GM21786 (cell line): ENCODE data around the gene MOSMO.
"Not testable (repeated sequence)": the region's sequence is repeated elsewhere in the genome, so short reads cannot be mapped to it uniquely, and the experiment has no call there.

Experiments
- ATAC-seq: cut with Tn5 transposase; IDR thresholded peaks from one replicate; pipeline ENCODE4 v1.9.1; 2021; ENCODE audit not compliant: unreplicated experiment

The MOSMO gene

GRCh38 chr16:22043882-22044281 is 36.0 kb downstream of the MOSMO start:
- not testable (repeated sequence) for ATAC-seq

GRCh38 chr16:22045888-22046287 is 38.0 kb downstream of the MOSMO start:
- ATAC-seq = not testable (repeated sequence)

GRCh38 chr16:22050963-22051362 is 43.1 kb downstream of the MOSMO start:
- ATAC-seq = no peak

- ATAC-seq = no peak
These were observed 45.1 kb downstream of the MOSMO start for GRCh38 chr16:22052980-22053379.

GRCh38 chr16:22053921-22054341 is 46.0 kb downstream of the MOSMO start:
- no peak for ATAC-seq

GRCh38 chr16:22054847-22055590 is 47.1 kb downstream of the MOSMO start:
- no peak for ATAC-seq

GRCh38 chr16:22055881-22056280 is 48.0 kb downstream of the MOSMO start:
- no peak for ATAC-seq

- no peak for ATAC-seq
These were observed 56.1 kb downstream of the MOSMO start for GRCh38 chr16:22063888-22064467.

GRCh38 chr16:22065252-22065651 is 57.3 kb downstream of the MOSMO start:
- no peak for ATAC-seq

GRCh38 chr16:22070361-22071330 is 62.7 kb downstream of the MOSMO start:
- no peak for ATAC-seq

GRCh38 chr16:22071331-22071910 is 63.5 kb downstream of the MOSMO start:
- no peak for ATAC-seq

GRCh38 chr16:22073350-22073749 is 65.4 kb downstream of the MOSMO start:
- no peak for ATAC-seq

GRCh38 chr16:22075043-22075757 is 67.3 kb downstream of the MOSMO start:
- no peak for ATAC-seq

GRCh38 chr16:22075776-22076175 is 67.9 kb downstream of the MOSMO start:
- no peak for ATAC-seq

- no peak for ATAC-seq
These were observed 69.9 kb downstream of the MOSMO start for GRCh38 chr16:22077700-22078313.

- ATAC-seq = no peak
These were observed 70.7 kb downstream of the MOSMO start for GRCh38 chr16:22078656-22079055.

- no peak for ATAC-seq
These were observed 73.1 kb downstream of the MOSMO start for GRCh38 chr16:22081050-22081449.

- no peak for ATAC-seq
These were observed 78.5 kb downstream of the MOSMO start for GRCh38 chr16:22086440-22086839.

- ATAC-seq = no peak
These were observed 80.7 kb downstream of the MOSMO start for GRCh38 chr16:22088642-22089041.

GRCh38 chr16:22089910-22090309 is 82.0 kb downstream of the MOSMO start:
- no peak for ATAC-seq
